Upper lobe of left lung (tissue), 6 donors: ENCODE measurements around the gene AFAP1. TPM values are rescaled to one million over a fixed set of nuclear protein-coding genes. Genes with fewer than 3 reads are reported as not detected.

Source experiments
- ATAC-seq, 2 donors: fragments of 200-7000 bp; cut with Tn5 transposase; one replicate each; pipeline ENCODE4 v1.9.1; 2022; ENCODE audit warnings: mild to moderate bottlenecking in 2 of 2, moderate library complexity in 2 of 2; ENCODE audit not compliant: low FRiP score in 2 of 2
- DNase-seq, 2 donors: peaks; one replicate each; pipeline ENCODE4 v3.0.0-alpha.2; 2019 to 2020
- H3K27ac ChIP-seq, 4 donors: fragments of 200-600 bp; sonication (generic); one replicate each; pipeline ENCODE4 v1.5.1; 2016 to 2019
- H3K27me3 ChIP-seq, 4 donors: fragments of 200-600 bp; sonication (generic); one replicate each; pipeline ENCODE4 v1.5.1; 2017 to 2019
- H3K36me3 ChIP-seq, 4 donors: fragments of 200-600 bp; sonication (generic); one replicate each; pipeline ENCODE4 v1.5.1; 2016 to 2019
- H3K4me1 ChIP-seq, 4 donors: fragments of 200-600 bp; sonication (generic); one replicate each; pipeline ENCODE4 v1.5.1; 2018 to 2019
- H3K4me3 ChIP-seq, 4 donors: fragments of 200-600 bp; sonication (generic); one replicate each; pipeline ENCODE4 v1.5.1; 2017 to 2019; ENCODE audit warnings: mild to moderate bottlenecking in 2 of 4, moderate library complexity in 1 of 4
- H3K9me3 ChIP-seq, 4 donors: fragments of 200-600 bp; sonication (generic); one replicate each; pipeline ENCODE4 v1.5.1; 2018 to 2019
- EP300 ChIP-seq, 4 donors: sonication (generic); formaldehyde crosslinking; IDR thresholded peaks; one replicate each; pipeline ENCODE4 v1.5.1; 2017; ENCODE audit warnings: antibody characterized with exemption in 4 of 4, control low read depth in 2 of 4
- POLR2A ChIP-seq, 4 donors: fragments of 450-650 bp; IDR thresholded peaks; one replicate each; pipeline ENCODE4 v1.5.1; 2016 to 2017; ENCODE audit warnings: antibody characterized with exemption in 4 of 4, mild to moderate bottlenecking in 2 of 4
- POLR2AphosphoS5 ChIP-seq, 2 donors: sonication (generic); formaldehyde crosslinking; IDR thresholded peaks; one replicate each; pipeline ENCODE4 v1.5.1; 2017; ENCODE audit warnings: antibody characterized with exemption in 2 of 2
- WGBS, 2 donors: methylation state at CpG; one replicate each; pipeline ENCODE4 v1.1.5; 2017 to 2018; 5-methylcytosine and 5-hydroxymethylcytosine counted together
- total RNA-seq, 6 donors: library from RNA; depleted of rRNA in 4 of 6; stranded (reverse); fragments of >200 nt in 4 of 6; gene quantifications; one replicate each; pipeline versions ENCODE4 v1.1.0 to v1.2.1, GENCODE V29; 2016 to 2021
- TF ChIP-seq, protein P1 (sequence below), 6 experiments: fragments of 450-650 bp in 4 of 6; fragments of 200-600 bp in 2 of 6; sonication (generic) in 2 of 6; IDR thresholded peaks; one replicate each; pipeline ENCODE4 v1.5.1; 2016 to 2019; ENCODE audit warnings: antibody characterized with exemption in 6 of 6
- donor health status: DM: no; HTN: no; CAD: no; lungs with moderate emphysema.
- donor health status: DM: no; HTN: yes; CAD: no; lungs with severe emphysema.

AFAP1 gene
- total RNA-seq, 6 donors from 2014 or later: 10.9 to 26.7 (median 19.2) TPM

DNA sequence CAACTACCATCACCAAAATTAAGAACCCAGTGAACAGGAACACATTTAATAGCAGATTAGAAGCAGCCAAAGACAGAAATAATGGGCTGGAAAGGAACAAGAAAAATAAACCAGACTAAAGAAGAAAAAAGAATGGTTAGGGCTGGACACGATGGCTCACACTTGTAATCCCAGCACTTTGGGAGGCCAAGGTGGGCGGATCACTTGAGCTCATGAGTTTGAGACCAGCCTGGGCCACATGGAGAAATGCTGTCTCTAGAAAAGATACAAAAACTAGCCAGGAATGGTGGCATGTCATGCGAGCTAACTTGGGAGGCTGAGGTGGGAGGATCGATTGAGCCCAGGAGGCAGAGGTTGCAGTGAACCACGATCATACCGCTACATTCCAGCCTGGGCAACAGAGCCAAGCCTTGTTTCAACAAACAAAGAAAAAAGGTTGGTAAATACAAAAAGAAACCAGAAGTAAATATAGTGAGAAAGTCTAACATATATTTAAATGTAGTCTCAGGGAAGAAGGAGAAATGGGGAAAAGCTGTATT, 102.0 kb downstream of the AFAP1 start:
- DNase-seq (no peak), ATAC-seq (no peak)
- 91 to 93% methylated on average over 6 of the region's 6 CpGs for WGBS, 2 donors
- Histone ChIP-seq H3K4me3 (no peak overlapping the region), H3K9me3 (no peaks in the 10 kb centered on the region), H3K27ac (no peak overlapping the region), H3K4me1 (no peaks in the 10 kb centered on the region), H3K27me3 (no peaks in the 10 kb centered on the region), H3K36me3 (peaks cover 0 to 4% (median 0%) of the 10 kb centered on the region in 4 donors)
- TF ChIP-seq, protein P1, sequence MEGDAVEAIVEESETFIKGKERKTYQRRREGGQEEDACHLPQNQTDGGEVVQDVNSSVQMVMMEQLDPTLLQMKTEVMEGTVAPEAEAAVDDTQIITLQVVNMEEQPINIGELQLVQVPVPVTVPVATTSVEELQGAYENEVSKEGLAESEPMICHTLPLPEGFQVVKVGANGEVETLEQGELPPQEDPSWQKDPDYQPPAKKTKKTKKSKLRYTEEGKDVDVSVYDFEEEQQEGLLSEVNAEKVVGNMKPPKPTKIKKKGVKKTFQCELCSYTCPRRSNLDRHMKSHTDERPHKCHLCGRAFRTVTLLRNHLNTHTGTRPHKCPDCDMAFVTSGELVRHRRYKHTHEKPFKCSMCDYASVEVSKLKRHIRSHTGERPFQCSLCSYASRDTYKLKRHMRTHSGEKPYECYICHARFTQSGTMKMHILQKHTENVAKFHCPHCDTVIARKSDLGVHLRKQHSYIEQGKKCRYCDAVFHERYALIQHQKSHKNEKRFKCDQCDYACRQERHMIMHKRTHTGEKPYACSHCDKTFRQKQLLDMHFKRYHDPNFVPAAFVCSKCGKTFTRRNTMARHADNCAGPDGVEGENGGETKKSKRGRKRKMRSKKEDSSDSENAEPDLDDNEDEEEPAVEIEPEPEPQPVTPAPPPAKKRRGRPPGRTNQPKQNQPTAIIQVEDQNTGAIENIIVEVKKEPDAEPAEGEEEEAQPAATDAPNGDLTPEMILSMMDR (IDR thresholded peaks at IDR 0.05): no peak
- TF ChIP-seq POLR2AphosphoS5 (IDR thresholded peaks at IDR 0.05): no peak
- TF ChIP-seq POLR2A (IDR thresholded peaks at IDR 0.05): no peak
- no peak for TF ChIP-seq EP300 (IDR thresholded peaks at IDR 0.05)

- Histone ChIP-seq H3K36me3 (no peaks in the 10 kb centered on the region), H3K4me3 (no peak overlapping the region), H3K27me3 (no peaks in the 10 kb centered on the region), H3K27ac (peak overlapping the region; percentile 9 to 48 (median 25)), H3K9me3 (no peaks in the 10 kb centered on the region), H3K4me1 (peaks cover 9 to 17% (median 13%) of the 10 kb centered on the region in 4 donors)
- TF ChIP-seq EP300 (IDR thresholded peaks at IDR 0.05) (no peak), POLR2A (IDR thresholded peaks at IDR 0.05) (no peak), POLR2AphosphoS5 (IDR thresholded peaks at IDR 0.05) (no peak)
- TF ChIP-seq, protein P1 (IDR thresholded peaks at IDR 0.05): no peak
- DNase-seq (no peak), ATAC-seq (no peak)
- WGBS, 2 donors: 86 to 88% methylated on average over 14 of the region's 14 CpGs
Measured at GRCh38 chr4:7831858-7832730, 107.6 kb downstream of the AFAP1 start.

- Histone ChIP-seq H3K27me3 (no peaks in the 10 kb centered on the region), H3K9me3 (no peaks in the 10 kb centered on the region), H3K4me1 (peaks cover 9 to 17% (median 13%) of the 10 kb centered on the region in 4 donors), H3K36me3 (peaks cover 0 to 6% (median 0%) of the 10 kb centered on the region in 4 donors), H3K4me3 (no peak overlapping the region), H3K27ac (peak overlapping the region; percentile 9 to 48 (median 33))
- WGBS, 2 donors: 63 to 71% methylated on average over 7 of the region's 7 CpGs
- ATAC-seq: peak in 1 of 2 donors; percentile 61
- no peak for DNase-seq
- TF ChIP-seq, protein P1 (IDR thresholded peaks at IDR 0.05): no peak
- TF ChIP-seq POLR2AphosphoS5 (IDR thresholded peaks at IDR 0.05) (no peak), POLR2A (IDR thresholded peaks at IDR 0.05) (no peak), EP300 (IDR thresholded peaks at IDR 0.05) (no peak)
Measured at GRCh38 chr4:7831330-7831729, 108.3 kb downstream of the AFAP1 start.

DNA sequence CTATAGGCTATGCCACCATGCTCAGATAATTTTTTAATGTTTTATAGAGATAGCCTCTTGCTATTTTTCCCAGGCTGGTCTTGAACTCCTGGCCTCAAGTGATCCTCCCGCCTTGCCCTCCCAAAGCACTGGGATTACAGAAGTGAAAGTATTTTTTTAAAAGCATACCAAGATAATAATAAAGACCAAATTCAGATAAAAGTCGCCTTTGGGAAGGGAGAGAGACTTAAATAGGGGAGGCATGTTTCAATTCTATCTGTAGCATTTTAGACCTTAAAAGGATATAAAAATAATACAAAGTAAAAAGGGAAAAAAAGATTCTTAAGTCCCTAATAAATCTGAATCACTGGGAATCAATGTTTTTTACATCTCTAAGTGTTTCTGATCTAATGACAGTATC, 108.9 kb downstream of the AFAP1 start:
- H3K27me3 ChIP-seq: no peaks in the 10 kb centered on the region
- H3K4me3 ChIP-seq: no peak overlapping the region
- H3K27ac ChIP-seq: peak overlapping the region; percentile 9 to 48 (median 33)
- DNase-seq: no peak
- TF ChIP-seq POLR2AphosphoS5 (IDR thresholded peaks at IDR 0.05) (no peak), EP300 (IDR thresholded peaks at IDR 0.05) (no peak), POLR2A (IDR thresholded peaks at IDR 0.05) (no peak)
- TF ChIP-seq, protein P1 (IDR thresholded peaks at IDR 0.05): no peak
- WGBS, 2 donors: 85 to 92% methylated on average over 2 of the region's 2 CpGs
- H3K36me3 ChIP-seq: peaks cover 0 to 6% (median 0%) of the 10 kb centered on the region in 4 donors
- H3K4me1 ChIP-seq: peaks cover 9 to 17% (median 13%) of the 10 kb centered on the region in 4 donors
- H3K9me3 ChIP-seq: no peaks in the 10 kb centered on the region
- no peak for ATAC-seq
